HG03095 (cell line): ENCODE measurements around the gene NGFR.

Source experiments
- ATAC-seq: cut with Tn5 transposase; IDR thresholded peaks from one replicate; pipeline ENCODE4 v1.9.1; 2021; ENCODE audit warnings: moderate library complexity; ENCODE audit not compliant: unreplicated experiment

NGFR gene

GRCh38 chr17:49514071-49514721 lies 19.1 kb downstream of the NGFR start:
- ATAC-seq, result no peak

- peak; percentile 90 for ATAC-seq
Observed at GRCh38 chr17:49515196-49515770, 20.2 kb downstream of the NGFR start.

- ATAC-seq, result no peak
Observed at GRCh38 chr17:49516180-49516579, 21.1 kb downstream of the NGFR start.

GRCh38 chr17:49518346-49519078 lies 23.4 kb downstream of the NGFR start:
- ATAC-seq, result no peak

- no peak for ATAC-seq
Observed at GRCh38 chr17:49519781-49520180, 24.7 kb downstream of the NGFR start.

GRCh38 chr17:49520386-49521087 lies 25.4 kb downstream of the NGFR start:
- no peak for ATAC-seq

GRCh38 chr17:49521088-49521450 lies 26.0 kb downstream of the NGFR start:
- no peak for ATAC-seq

- no peak for ATAC-seq
Observed at GRCh38 chr17:49521471-49522356, 26.6 kb downstream of the NGFR start.

- no peak for ATAC-seq
Observed at GRCh38 chr17:49522357-49522890, 27.3 kb downstream of the NGFR start.

GRCh38 chr17:49523196-49523595 lies 28.1 kb downstream of the NGFR start:
- no peak for ATAC-seq

- ATAC-seq, result no peak
Observed at GRCh38 chr17:49523706-49524472, 28.8 kb downstream of the NGFR start.

GRCh38 chr17:49524473-49525359 lies 29.6 kb downstream of the NGFR start:
- ATAC-seq, result no peak

- no peak for ATAC-seq
Observed at GRCh38 chr17:49525831-49526741, 31.0 kb downstream of the NGFR start.

GRCh38 chr17:49527927-49528651 lies 33.0 kb downstream of the NGFR start:
- no peak for ATAC-seq

- ATAC-seq, result no peak
Observed at GRCh38 chr17:49528966-49529365, 33.9 kb downstream of the NGFR start.

GRCh38 chr17:49530118-49530517 lies 35.0 kb downstream of the NGFR start:
- ATAC-seq, result no peak

GRCh38 chr17:49543860-49544259 lies 48.8 kb downstream of the NGFR start:
- ATAC-seq, result no peak
